IMR-90 (cell line): ENCODE results near the gene ILRUN. TPM values are rescaled to one million over a fixed set of nuclear protein-coding genes. Genes with fewer than 3 reads are reported as not detected.
A peak's percentile ranks its signal among the peaks of the same experiment; 100 is the strongest.

Source experiments
- ATAC-seq: fragments of 200-7000 bp; cut with Tn5 transposase; 2 replicates; pipeline ENCODE4 v1.9.1; 2020; ENCODE audit warnings: low read depth, mild to moderate bottlenecking, moderate library complexity
- BruUV-seq: library from RNA; stranded (reverse); fragments of 400-500 nt; replicated peaks from 2 replicates; lab custom pipeline; 2021; lab: Mats Ljungman, UMichigan
- CTCF ChIA-PET: fragments of 300-600 bp; formaldehyde crosslinking; extraction: SDS; loops from one replicate; lab custom pipeline; 2021; ENCODE audit warnings: antibody characterized with exemption; lab: Yijun Ruan, JAX
- POLR2A ChIA-PET: fragments of 300-600 bp; sonication (Branson Sonifier 250); formaldehyde crosslinking; loops from one replicate; lab custom pipeline; 2022; ENCODE audit warnings: antibody characterized with exemption; ENCODE audit not compliant: unreplicated experiment; lab: Charles Lee
- DNase-seq: peaks from one replicate; pipeline ENCODE4 v3.0.0; 2013
- H2AFZ ChIP-seq: replicated peaks from 2 replicates; pipeline ENCODE3; 2013; ENCODE audit warnings: low read length, mild to moderate bottlenecking; ENCODE audit not compliant: poor library complexity
- H2AK5ac ChIP-seq: 2 replicates; pipeline ENCODE4 v1.6.1; 2013; ENCODE audit warnings: low read depth, low read length, inconsistent platforms
- H2AK9ac ChIP-seq: replicated peaks from 2 replicates; pipeline ENCODE3; 2013; ENCODE audit warnings: mild to moderate bottlenecking, low read depth, low read length, moderate library complexity; ENCODE audit not compliant: poor library complexity
- H2BK120ac ChIP-seq: 2 replicates; pipeline ENCODE4 v1.6.1; 2013; ENCODE audit warnings: low read depth, low read length, inconsistent platforms
- H2BK15ac ChIP-seq: 3 replicates; pipeline ENCODE4 v1.6.1; 2013; ENCODE audit warnings: low read depth, low read length, inconsistent platforms
- H2BK20ac ChIP-seq: 2 replicates; pipeline ENCODE4 v1.6.1; 2013; ENCODE audit warnings: low read depth, mild to moderate bottlenecking, inconsistent platforms, low read length, moderate library complexity
- H2BK5ac ChIP-seq: 2 replicates; pipeline ENCODE4 v1.6.1; 2013; ENCODE audit warnings: mild to moderate bottlenecking, low read depth, low read length, inconsistent platforms; ENCODE audit not compliant: poor library complexity, severe bottlenecking
- H3K14ac ChIP-seq: replicated peaks from 2 replicates; pipeline ENCODE4 v1.6.1; 2013; ENCODE audit warnings: low read depth, low read length, inconsistent platforms
- H3K18ac ChIP-seq: 2 replicates; pipeline ENCODE4 v1.6.1; 2013; ENCODE audit warnings: low read depth, low read length, control low read depth
- H3K23ac ChIP-seq: 2 replicates; pipeline ENCODE4 v1.6.1; 2013; ENCODE audit warnings: low read depth, low read length, inconsistent platforms
- H3K27ac ChIP-seq: 2 replicates; pipeline ENCODE4 v1.5.1; 2013; ENCODE audit warnings: mild to moderate bottlenecking, control low read depth, low read length; ENCODE audit not compliant: insufficient read depth
- H3K27me3 ChIP-seq: 2 replicates; pipeline ENCODE4 v1.6.1; 2013; ENCODE audit warnings: low read length; ENCODE audit not compliant: control insufficient read depth, insufficient read depth
- H3K36me3 ChIP-seq: 2 replicates; pipeline ENCODE4 v1.6.1; 2013; ENCODE audit warnings: low read length, mixed read lengths; ENCODE audit not compliant: control insufficient read depth, insufficient read depth
- H3K4ac ChIP-seq: 2 replicates; pipeline ENCODE4 v1.6.1; 2013; ENCODE audit warnings: low read depth, low read length, inconsistent platforms
- H3K4me1 ChIP-seq: 2 replicates; pipeline ENCODE4 v1.6.1; 2013; ENCODE audit warnings: low read length, mixed read lengths; ENCODE audit not compliant: control insufficient read depth, insufficient read depth
- H3K4me2 ChIP-seq: 2 replicates; pipeline ENCODE4 v1.6.1; 2013; ENCODE audit warnings: low read depth, mild to moderate bottlenecking, control low read depth, low read length, moderate library complexity
- H3K4me3 ChIP-seq: 2 replicates; pipeline ENCODE4 v1.5.1; 2013; ENCODE audit warnings: low read depth, mild to moderate bottlenecking, control low read depth, low read length, moderate library complexity; ENCODE audit not compliant: insufficient read depth
- H3K56ac ChIP-seq: 2 replicates; pipeline ENCODE4 v1.6.1; 2013; ENCODE audit warnings: low read length, inconsistent platforms; ENCODE audit not compliant: insufficient read depth; ENCODE audit errors: extremely low read depth
- H3K79me1 ChIP-seq, 2 experiments: 2 replicates each; pipeline ENCODE4 v1.6.1; 2013; ENCODE audit warnings: low read length in 2 of 2, inconsistent platforms in 1 of 2, low read depth in 1 of 2
- H3K9ac ChIP-seq: 2 replicates; pipeline ENCODE4 v1.6.1; 2013; ENCODE audit warnings: low read depth, low read length, control low read depth
- H3K9me1 ChIP-seq: 2 replicates; pipeline ENCODE4 v1.6.1; 2013; ENCODE audit warnings: low read length, inconsistent platforms; ENCODE audit not compliant: insufficient read depth
- H3K9me3 ChIP-seq: 2 replicates; pipeline ENCODE4 v1.6.1; 2013; ENCODE audit warnings: low read length; ENCODE audit not compliant: control insufficient read depth, insufficient read depth
- H4K20me1 ChIP-seq: 2 replicates; pipeline ENCODE4 v1.6.1; 2013; ENCODE audit warnings: low read length, inconsistent platforms; ENCODE audit not compliant: insufficient read depth
- H4K5ac ChIP-seq: 2 replicates; pipeline ENCODE4 v1.6.1; 2013; ENCODE audit warnings: mild to moderate bottlenecking, low read depth, low read length, control low read depth
- H4K8ac ChIP-seq, 2 experiments: 2 replicates each; pipeline ENCODE4 v1.6.1; 2013; ENCODE audit warnings: low read depth in 2 of 2, low read length in 2 of 2, control low read depth in 1 of 2, inconsistent platforms in 1 of 2
- H4K91ac ChIP-seq: 2 replicates; pipeline ENCODE4 v1.6.1; 2013; ENCODE audit warnings: low read depth, low read length, inconsistent platforms; ENCODE audit not compliant: insufficient read depth
- MAFK ChIP-seq: IDR thresholded peaks from 2 replicates; pipeline ENCODE4 v1.6.1; 2012; ENCODE audit warnings: low read depth, low read length, improper control_type of control experiment
- NFE2L2 ChIP-seq: fragments of 150-350 bp; IDR thresholded peaks from 2 replicates; pipeline ENCODE4 v1.6.1; 2016; ENCODE audit warnings: low read depth, mild to moderate bottlenecking, low read length
- SMC3 ChIP-seq: fragments of 150-350 bp; IDR thresholded peaks from 2 replicates; pipeline ENCODE4 v1.6.1; 2016; ENCODE audit warnings: low read depth, mild to moderate bottlenecking, antibody characterized with exemption, low read length, moderate library complexity
- WGBS, 2 experiments: methylation state at CpG; one replicate each; pipeline versions ENCODE4 v1.1.5 to v1.1.7; 2013; ENCODE audit warnings: missing lambda C conversion rate in 2 of 2; ENCODE audit not compliant: insufficient read length in 1 of 2; ENCODE audit errors: extremely low coverage in 2 of 2; 5-methylcytosine and 5-hydroxymethylcytosine counted together
- dilution Hi-C: fragments of 300-500 bp; cut with HindIII; formaldehyde crosslinking; loops from one replicate; pipeline ENCODE4 v1.14.3; 2018; ENCODE audit warnings: low sequenced_read_pairs; ENCODE audit not compliant: unreplicated experiment
- in situ Hi-C: fragments of 300-500 bp; cut with MboI; formaldehyde crosslinking; loops from 3 replicates; pipeline ENCODE4 v1.14.3; 2019; ENCODE audit warnings: low sequenced_read_pairs, inconsistent platforms, mixed read lengths
- intact Hi-C: fragments of 100-400 bp; cut with micrococcal nuclease; formaldehyde crosslinking; loops from 2 replicates; pipeline ENCODE4 v1.10.0; 2022
- polyA plus RNA-seq, 3 experiments: library from polyadenylated mRNA; depleted of rRNA; stranded (reverse); fragments of >200 nt; gene quantifications; 2 replicates each; pipeline ENCODE4 v1.2.3, GENCODE V29; 2012; ENCODE audit warnings: low replicate concordance in 1 of 3
- total RNA-seq: library from RNA; depleted of rRNA; stranded (reverse); fragments of >200 nt; gene quantifications from 2 replicates; pipeline ENCODE4 v1.2.3, GENCODE V29; 2012

ILRUN gene
- total and polyA plus RNA-seq, 2 of the 4 experiments (the other 2 are of a cell fraction): 25.4 to 29.9 TPM

DNA sequence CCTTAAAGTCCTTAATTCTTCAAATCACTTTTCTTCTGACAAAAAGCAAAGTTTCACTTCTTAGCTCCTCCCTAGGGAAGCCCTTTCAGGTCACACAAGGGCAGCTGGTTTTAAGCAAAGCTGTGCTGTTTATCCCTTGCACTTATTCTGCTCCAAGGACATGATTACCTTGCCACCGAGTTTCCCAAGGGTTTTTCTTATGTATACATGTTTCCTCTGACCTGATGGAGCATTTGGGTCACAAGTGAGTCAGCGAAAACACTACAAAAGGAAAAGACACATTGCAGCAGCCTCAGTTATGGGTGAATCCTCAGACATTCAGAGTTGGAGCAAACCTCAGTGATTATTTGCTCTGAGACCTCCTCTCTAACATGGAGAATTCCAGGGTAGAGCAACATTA, 26.6 kb upstream of the ILRUN start:
- POLR2A ChIA-PET: no interaction called here
- H2AK5ac ChIP-seq: no peak overlapping the region
- H3K9ac ChIP-seq: no peak overlapping the region
- H3K4me1 ChIP-seq: peaks cover 3% of the 10 kb centered on the region
- in situ Hi-C loops: no loop called here
- peak; percentile 79 for ATAC-seq
- no peak overlapping the region for H4K91ac ChIP-seq
- WGBS, 2 experiments: 50% methylated on average over 1 of the region's 2 CpGs; no CpG with 5 or more reads in 1 of the 2 experiments
- H4K20me1 ChIP-seq: no peaks in the 10 kb centered on the region
- CTCF ChIA-PET: interaction anchor here (0.6 to 1.0 kb wide), 2 partner anchors 10 to 26 kb away, joined by 3 to 5 read pairs; no protein-coding TSS in a partner anchor
- no peak overlapping the region for H2AFZ ChIP-seq
- no peaks in the 10 kb centered on the region for H3K79me1 ChIP-seq
- H3K27ac ChIP-seq: peak overlapping the region; percentile 47; the same call in 1 of the 2 replicates
- H2BK5ac ChIP-seq: no peak overlapping the region
- no peaks in the 10 kb centered on the region for H3K9me1 ChIP-seq
- TF ChIP-seq SMC3: no peak
- TF ChIP-seq NFE2L2: peak; percentile 76
- peak; percentile 49; the same call in 1 of the 2 replicates for TF ChIP-seq MAFK
- H3K18ac ChIP-seq: peak overlapping the region; percentile 31; the same call in 1 of the 2 replicates
- DNase-seq: peak; percentile 69
- H4K5ac ChIP-seq: no peak overlapping the region; the same call in 1 of the 2 replicates
- H3K56ac ChIP-seq: no peak overlapping the region
- H4K8ac ChIP-seq: peak overlapping the region in 1 of 2 experiments; percentile 50; a peak in 1 of 4 replicates
- no peaks in the 10 kb centered on the region for H3K27me3 ChIP-seq
- H3K36me3 ChIP-seq: no peaks in the 10 kb centered on the region
- peak overlapping the region; percentile 51; the same call in 1 of the 2 replicates for H3K14ac ChIP-seq
- dilution Hi-C loops: no loop called here
- no peak overlapping the region for H3K4me3 ChIP-seq
- H3K4ac ChIP-seq: peak overlapping the region; percentile 28; the same call in 1 of the 2 replicates
- 0 out of 2 replicates have a peak overlapping the region, but pooled peaks have one; percentile 25 for H2BK120ac ChIP-seq
- H2BK15ac ChIP-seq: peak overlapping the region; percentile 1; the same call in 1 of the 3 replicates
- H3K23ac ChIP-seq: no peak overlapping the region
- no peaks in the 10 kb centered on the region for H3K9me3 ChIP-seq
- H2BK20ac ChIP-seq: 0 out of 2 replicates have a peak overlapping the region, but pooled peaks have one; percentile 21
- intact Hi-C loops: no loop called here
- peak overlapping the region; percentile 0 for H2AK9ac ChIP-seq
- peak overlapping the region; percentile 14; the same call in 1 of the 2 replicates for H3K4me2 ChIP-seq
- no TSS peak for BruUV-seq
